ENCODE measurements around the gene SRSF1.
A peak's percentile ranks its signal among the peaks of the same experiment; 100 is the strongest.

SRSF1 gene

DNA sequence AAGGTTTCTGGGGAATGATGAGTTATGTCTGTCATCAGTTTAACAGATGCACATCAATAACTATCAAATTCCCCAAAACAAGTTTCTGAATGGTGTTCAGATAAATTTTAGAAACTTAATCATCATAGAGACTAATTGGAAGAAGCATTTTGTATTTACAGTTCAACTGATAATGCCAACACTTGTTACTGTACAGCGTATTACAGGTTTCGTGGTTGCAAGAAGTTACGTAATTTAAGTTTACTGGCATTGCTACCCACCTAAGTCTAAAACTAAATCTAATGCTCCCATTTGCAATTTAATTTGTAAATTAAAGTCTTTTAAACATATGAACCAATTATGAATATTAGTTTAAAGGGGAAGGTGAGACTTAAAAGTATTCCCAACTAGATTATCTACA lies 3.0 kb downstream of the SRSF1 start:
- Mint-ChIP-seq H3K27me3 (ENCODE audit: low read depth) (no peaks in the 10 kb centered on the region), H3K36me3 (ENCODE audit: low read depth) (peaks cover 68% of the 10 kb centered on the region), H3K4me1 (ENCODE audit: low read depth) (peaks cover 47% of the 10 kb centered on the region), H3K4me3 (peak overlapping the region; percentile 93), H3K9me3 (no peaks in the 10 kb centered on the region), H3K27ac (no peak overlapping the region)
- DNase-seq (ENCODE audit: low spot score), result no peak

DNA sequence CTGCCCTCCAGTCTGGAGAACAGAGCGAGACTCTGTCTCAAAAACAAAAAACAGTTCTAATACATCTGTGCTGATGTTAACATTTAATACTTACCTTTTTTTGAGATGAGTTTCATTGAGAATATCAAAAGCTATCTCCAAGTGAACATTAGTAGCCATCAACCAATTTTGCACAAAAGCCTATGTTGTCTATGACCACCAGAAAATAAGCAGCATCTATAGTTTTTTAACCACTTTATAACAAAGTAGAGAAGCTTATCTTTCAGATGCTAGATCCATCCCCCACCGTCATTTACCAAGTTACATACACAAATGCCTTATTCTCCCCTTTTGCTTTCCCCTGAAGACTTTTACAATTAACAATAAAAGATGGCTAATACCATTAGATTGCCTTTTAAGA lies 4.1 kb downstream of the SRSF1 start:
- no peaks in the 10 kb centered on the region for H3K27me3 Mint-ChIP-seq (ENCODE audit: low read depth)
- peak overlapping the region; percentile 21 for H3K4me3 Mint-ChIP-seq
- peaks cover 51% of the 10 kb centered on the region for H3K4me1 Mint-ChIP-seq (ENCODE audit: low read depth)
- peaks cover 74% of the 10 kb centered on the region for H3K36me3 Mint-ChIP-seq (ENCODE audit: low read depth)
- DNase-seq (ENCODE audit: low spot score), result no peak
- H3K27ac Mint-ChIP-seq, result no peak overlapping the region
- no peaks in the 10 kb centered on the region for H3K9me3 Mint-ChIP-seq

DNA sequence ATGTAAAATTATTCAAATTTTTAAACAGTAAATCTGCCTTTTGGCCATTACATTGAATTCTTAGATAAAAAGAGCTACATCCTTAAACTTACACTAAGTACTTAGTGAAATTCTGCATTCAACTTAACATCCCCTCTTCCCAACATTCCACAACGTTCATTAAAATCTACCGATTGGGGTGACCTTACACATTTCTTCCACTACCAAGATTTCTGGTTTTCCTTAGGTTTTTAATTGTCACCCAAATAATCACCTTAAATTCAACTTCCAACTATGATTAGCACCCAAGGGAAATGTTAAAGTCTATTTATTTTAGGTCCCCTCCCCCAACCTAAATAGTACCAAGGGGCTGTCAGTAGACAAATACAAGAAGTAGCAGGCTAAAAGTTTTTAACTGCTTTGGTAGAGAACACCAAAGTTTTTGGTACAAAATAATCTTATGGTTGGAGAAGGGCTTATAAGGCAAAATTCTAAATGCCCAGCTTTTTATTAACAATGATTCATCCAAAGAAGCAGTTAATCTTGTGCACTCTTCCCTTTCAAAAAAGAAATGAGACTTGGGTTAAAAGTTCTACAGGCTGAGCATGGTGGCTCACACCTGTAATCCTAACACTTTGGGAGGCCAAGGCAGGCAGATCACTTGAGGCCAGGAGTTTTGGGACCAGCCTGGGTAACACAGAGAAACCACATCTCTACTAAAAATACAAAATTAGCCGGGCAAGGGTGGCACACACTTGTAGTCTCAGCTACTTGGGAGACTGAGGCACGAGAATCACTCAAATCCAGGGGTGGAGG lies 4.7 kb downstream of the SRSF1 start:
- Mint-ChIP-seq H3K4me1 (ENCODE audit: low read depth) (peaks cover 53% of the 10 kb centered on the region), H3K36me3 (ENCODE audit: low read depth) (peaks cover 78% of the 10 kb centered on the region), H3K27ac (no peak overlapping the region), H3K4me3 (peak overlapping the region; percentile 46), H3K27me3 (ENCODE audit: low read depth) (no peaks in the 10 kb centered on the region), H3K9me3 (no peaks in the 10 kb centered on the region)
- no peak for DNase-seq (ENCODE audit: low spot score)

DNA sequence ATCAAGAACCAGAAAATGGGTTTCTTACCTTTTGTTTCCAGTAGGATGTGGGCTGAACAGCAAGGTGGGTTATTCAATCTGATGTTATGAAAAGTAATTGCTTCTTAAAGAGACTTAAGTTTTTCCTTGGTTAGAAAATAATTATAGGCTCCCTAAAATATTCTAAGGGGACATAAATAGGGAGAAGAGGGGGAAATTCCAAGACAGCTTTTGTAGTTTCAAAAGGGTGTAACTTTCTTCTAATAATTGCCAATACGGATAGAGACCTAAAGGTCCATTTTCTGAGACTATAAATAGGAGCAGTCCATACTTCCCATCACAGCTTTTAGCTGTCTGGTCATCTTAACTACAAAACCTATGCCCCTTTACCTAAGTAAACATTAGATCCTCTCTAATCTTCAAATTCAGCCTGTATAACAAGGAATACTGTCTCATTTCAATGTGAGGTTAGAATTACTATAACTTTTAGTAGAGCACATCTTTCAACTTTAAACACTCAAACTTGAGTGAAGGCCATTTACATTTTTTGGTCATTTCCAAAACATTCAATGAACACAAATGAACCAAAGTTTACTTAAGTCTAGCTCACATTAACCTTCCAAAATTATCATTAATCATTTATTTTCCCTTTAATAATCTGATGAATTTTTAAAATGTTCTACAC lies 5.5 kb downstream of the SRSF1 start:
- H3K36me3 Mint-ChIP-seq (ENCODE audit: low read depth), result peaks cover 80% of the 10 kb centered on the region
- H3K27me3 Mint-ChIP-seq (ENCODE audit: low read depth), result no peaks in the 10 kb centered on the region
- H3K4me3 Mint-ChIP-seq, result no peak overlapping the region
- H3K9me3 Mint-ChIP-seq, result no peaks in the 10 kb centered on the region
- no peak overlapping the region for H3K27ac Mint-ChIP-seq
- no peak for DNase-seq (ENCODE audit: low spot score)
- peaks cover 56% of the 10 kb centered on the region for H3K4me1 Mint-ChIP-seq (ENCODE audit: low read depth)

DNA sequence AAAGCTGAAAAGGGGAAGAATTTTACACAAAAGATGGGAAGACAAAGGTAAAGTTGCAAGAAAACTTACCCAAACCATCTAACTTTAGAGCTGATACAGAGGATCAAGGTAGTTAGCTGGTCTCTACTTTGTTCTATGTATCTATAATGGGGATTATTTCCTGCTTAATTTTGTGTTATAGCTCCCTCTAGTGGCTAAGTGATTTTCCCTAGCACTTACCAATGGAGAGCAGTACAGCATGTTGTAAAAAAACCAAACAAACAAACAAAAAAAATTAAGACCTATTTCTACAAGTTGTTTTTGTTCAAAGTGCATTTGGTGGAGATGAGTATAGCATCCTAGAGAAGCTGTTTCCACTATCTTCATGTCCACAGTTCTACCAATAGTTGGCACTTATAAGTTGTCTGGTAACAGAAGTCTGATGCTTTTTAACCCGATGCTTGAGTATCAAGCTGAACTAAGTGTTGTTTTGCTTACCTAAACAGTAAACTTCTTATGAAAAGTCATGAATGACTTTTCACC lies 7.5 kb downstream of the SRSF1 start:
- Mint-ChIP-seq H3K27ac (peak overlapping the region; percentile 47), H3K36me3 (ENCODE audit: low read depth) (peaks cover 66% of the 10 kb centered on the region), H3K27me3 (ENCODE audit: low read depth) (no peaks in the 10 kb centered on the region), H3K9me3 (no peaks in the 10 kb centered on the region), H3K4me3 (no peak overlapping the region), H3K4me1 (ENCODE audit: low read depth) (peaks cover 49% of the 10 kb centered on the region)
- no peak for DNase-seq (ENCODE audit: low spot score)

DNA sequence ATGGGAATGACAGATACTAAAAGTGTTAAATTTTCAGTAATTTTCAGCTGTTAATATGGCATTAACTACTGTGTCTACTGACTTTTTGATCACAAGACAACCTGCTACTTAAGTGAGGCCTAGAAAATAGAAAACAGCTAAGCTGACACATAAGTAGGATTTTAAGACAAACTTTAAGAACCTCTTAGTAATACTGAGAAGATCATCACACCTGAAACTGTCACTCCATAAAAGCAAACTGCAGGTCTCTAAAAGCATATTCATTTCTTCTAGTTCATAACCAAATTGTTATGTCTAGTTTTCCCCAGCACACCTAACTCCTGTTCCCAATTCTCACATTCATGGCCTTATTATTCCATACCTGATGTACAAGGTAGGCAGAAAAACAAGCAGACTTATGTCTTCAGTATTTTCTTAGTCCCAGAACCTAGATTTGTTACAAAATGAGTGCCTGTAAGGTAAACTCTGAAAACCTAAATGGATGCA lies 8.0 kb downstream of the SRSF1 start:
- Mint-ChIP-seq H3K9me3 (no peaks in the 10 kb centered on the region), H3K4me3 (no peak overlapping the region), H3K27me3 (ENCODE audit: low read depth) (no peaks in the 10 kb centered on the region), H3K27ac (peak overlapping the region; percentile 47), H3K36me3 (ENCODE audit: low read depth) (peaks cover 64% of the 10 kb centered on the region), H3K4me1 (ENCODE audit: low read depth) (peaks cover 50% of the 10 kb centered on the region)
- DNase-seq (ENCODE audit: low spot score), result no peak

DNA sequence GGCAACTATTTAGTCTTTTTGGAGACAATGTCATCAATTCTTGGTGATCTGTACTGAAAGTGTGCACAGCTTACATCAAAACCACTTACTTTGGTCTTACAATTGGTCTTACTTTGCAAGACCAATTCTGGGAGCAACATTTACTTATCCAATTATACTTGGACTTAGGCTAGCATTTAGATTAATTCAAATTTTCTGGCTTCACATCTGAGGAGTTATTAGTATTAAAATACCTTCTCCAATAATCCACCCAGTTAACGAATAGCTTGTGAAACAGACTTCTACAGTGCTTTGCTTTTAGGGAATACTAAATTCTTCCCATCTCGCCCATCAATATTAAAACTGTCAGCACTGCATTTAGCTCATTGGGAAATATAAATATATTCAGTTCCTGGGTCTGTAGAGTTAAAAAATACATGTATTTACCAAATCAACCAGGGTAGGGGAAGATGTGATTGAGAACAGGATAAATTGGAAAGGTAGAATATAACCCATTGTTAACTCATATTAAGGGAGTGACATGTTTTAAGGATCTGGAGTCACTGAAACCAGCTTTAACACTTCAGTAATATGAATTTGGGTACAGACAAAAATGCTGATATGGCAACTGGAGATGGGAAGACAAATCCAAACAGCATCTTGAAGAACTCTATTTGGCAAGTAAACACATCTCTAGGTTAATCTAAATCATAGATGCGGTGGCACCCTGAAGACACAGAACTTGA lies 9.8 kb downstream of the SRSF1 start:
- H3K4me1 Mint-ChIP-seq (ENCODE audit: low read depth), result peaks cover 44% of the 10 kb centered on the region
- no peaks in the 10 kb centered on the region for H3K27me3 Mint-ChIP-seq (ENCODE audit: low read depth)
- DNase-seq (ENCODE audit: low spot score), result no peak
- H3K4me3 Mint-ChIP-seq, result no peak overlapping the region
- H3K36me3 Mint-ChIP-seq (ENCODE audit: low read depth), result peaks cover 50% of the 10 kb centered on the region
- H3K9me3 Mint-ChIP-seq, result no peaks in the 10 kb centered on the region
- H3K27ac Mint-ChIP-seq, result no peak overlapping the region

DNA sequence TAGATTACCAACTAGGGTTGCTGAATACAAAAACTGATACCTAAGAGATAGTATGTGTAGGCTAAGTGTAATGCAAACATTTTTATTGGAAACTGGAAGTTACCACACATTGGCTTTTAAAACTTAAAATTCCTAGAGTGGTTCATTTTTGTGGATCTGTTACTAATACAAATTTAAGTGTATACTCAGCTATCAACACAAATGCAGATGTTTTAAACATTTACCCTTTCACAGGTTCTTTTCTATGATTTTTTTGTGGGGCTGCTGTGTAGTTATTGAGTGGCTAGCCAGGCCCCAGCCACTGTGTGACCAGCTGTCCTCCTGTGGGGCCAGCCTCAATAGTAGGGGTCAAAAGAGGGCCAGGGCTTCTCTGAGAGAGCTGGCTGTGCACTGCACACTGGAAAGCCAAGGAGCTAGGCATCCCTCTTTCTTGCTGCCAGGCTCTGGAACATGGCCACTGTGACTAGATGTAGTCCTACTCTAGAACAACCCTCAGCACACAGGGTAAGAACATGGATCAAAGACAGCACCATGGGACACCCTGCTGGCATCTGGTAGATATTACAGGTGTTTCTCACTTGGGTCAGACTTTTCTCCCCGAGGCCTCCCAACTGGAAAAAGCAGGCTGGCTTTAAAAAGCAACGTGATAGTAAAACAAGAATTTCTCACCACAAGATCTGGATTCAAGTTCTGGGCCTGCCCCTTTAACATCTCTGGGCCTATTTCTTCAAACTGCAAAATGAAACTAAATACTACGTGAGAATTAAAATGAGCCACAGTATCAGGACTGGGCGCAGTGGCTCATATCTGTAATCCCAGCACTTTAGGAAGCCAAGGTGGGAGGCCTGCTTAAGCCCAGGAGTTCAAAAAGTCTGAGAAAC lies 11.7 kb downstream of the SRSF1 start:
- no peaks in the 10 kb centered on the region for H3K9me3 Mint-ChIP-seq
- DNase-seq (ENCODE audit: low spot score), result peak; percentile 37
- H3K27me3 Mint-ChIP-seq (ENCODE audit: low read depth), result no peaks in the 10 kb centered on the region
- H3K4me3 Mint-ChIP-seq, result peak overlapping the region; percentile 19
- peaks cover 44% of the 10 kb centered on the region for H3K4me1 Mint-ChIP-seq (ENCODE audit: low read depth)
- H3K27ac Mint-ChIP-seq, result peak overlapping the region; percentile 27
- H3K36me3 Mint-ChIP-seq (ENCODE audit: low read depth), result peaks cover 44% of the 10 kb centered on the region

DNA sequence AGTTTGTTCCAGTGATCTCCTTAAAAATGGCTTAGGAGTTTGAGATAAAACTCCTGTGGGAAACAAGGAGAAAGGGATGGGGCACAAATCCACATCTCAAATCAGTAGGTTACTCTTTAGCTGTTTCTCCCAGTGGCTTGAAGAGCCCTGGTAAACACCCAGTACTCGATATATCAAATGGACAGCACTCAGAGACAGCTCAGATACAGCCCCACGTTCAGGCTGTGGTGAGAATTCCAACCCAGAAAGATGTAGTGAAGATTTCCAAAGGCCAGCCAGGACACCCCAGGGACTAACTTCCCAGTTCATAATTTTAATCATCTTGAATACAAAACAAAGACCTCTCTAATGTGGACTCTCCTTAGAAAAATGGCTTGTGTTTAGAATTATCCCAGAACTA lies 12.6 kb downstream of the SRSF1 start:
- DNase-seq (ENCODE audit: low spot score), result no peak
- H3K4me1 Mint-ChIP-seq (ENCODE audit: low read depth), result peaks cover 46% of the 10 kb centered on the region
- no peak overlapping the region for H3K4me3 Mint-ChIP-seq

DNA sequence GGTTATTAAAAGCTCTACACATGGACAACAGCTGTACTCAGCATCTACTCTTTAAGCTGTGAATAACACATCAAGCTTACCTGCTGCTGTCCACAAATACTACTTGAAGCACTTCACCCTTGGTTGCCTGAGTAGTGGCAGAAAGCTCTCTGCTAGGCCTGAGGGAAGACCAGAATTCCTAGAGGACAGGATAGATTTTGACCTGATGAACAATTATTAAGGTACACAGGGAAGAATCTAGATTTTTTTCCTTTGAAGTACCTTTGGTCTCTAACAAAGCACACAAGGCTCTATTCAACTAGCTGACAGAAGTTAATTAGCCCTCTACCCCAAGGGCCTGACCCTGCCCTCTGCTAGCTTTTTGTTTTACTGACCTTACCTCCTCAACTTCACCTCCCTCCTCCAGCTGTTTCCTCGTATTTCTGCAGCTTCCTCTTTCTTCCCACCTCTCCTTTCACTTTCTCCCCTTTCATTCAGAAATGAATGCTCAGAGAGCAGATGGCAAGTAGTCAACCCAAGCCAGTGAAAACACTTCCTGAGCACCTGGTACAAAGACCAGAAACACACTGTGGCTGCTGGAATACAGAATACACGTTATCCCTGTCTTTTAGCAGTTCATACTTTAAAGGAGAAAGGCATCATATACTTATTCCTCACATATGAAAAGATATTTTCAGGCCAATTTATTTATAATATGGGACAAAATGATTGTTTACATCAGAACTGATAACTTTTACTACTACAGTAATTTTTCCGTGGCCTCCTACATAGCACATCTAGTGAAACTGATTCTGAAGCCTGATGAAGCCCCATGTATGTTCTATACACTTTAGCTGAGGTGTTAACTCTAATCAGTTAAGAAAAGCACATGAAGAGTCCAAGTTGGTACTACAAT lies 13.3 kb downstream of the SRSF1 start:
- no peak for DNase-seq (ENCODE audit: low spot score)
- Mint-ChIP-seq H3K9me3 (no peaks in the 10 kb centered on the region), H3K27ac (peak overlapping the region; percentile 62), H3K36me3 (ENCODE audit: low read depth) (peaks cover 41% of the 10 kb centered on the region), H3K4me1 (ENCODE audit: low read depth) (peaks cover 49% of the 10 kb centered on the region), H3K27me3 (ENCODE audit: low read depth) (no peaks in the 10 kb centered on the region), H3K4me3 (no peak overlapping the region)

More for the DNA sequence above, 12.6 kb downstream of the SRSF1 start:
- Mint-ChIP-seq H3K36me3 (ENCODE audit: low read depth) (peaks cover 41% of the 10 kb centered on the region), H3K9me3 (no peaks in the 10 kb centered on the region), H3K27ac (no peak overlapping the region), H3K27me3 (ENCODE audit: low read depth) (no peaks in the 10 kb centered on the region)

DNA sequence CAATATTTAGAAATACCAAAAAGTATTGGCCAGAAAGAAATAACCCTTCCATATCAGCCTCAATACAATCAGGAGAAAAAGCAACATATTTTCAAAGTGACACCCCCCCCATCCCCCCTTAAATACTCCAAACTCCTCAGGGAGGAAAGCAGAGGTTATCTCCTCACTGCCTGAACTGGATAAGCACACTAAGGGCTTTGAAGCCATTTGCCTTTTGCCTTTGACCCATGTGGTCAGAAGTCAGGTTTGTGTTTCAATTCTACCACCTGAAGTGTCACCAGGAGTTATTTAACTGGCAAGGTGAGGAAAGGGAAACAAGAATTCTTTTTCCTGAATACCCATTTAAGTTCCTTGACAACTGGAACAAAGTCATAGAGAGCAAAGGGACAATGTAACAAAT lies 15.5 kb downstream of the SRSF1 start:
- Mint-ChIP-seq H3K4me1 (ENCODE audit: low read depth) (peaks cover 44% of the 10 kb centered on the region), H3K36me3 (ENCODE audit: low read depth) (peaks cover 30% of the 10 kb centered on the region), H3K4me3 (no peak overlapping the region), H3K9me3 (no peaks in the 10 kb centered on the region), H3K27me3 (ENCODE audit: low read depth) (no peaks in the 10 kb centered on the region), H3K27ac (no peak overlapping the region)
- no peak for DNase-seq (ENCODE audit: low spot score)

DNA sequence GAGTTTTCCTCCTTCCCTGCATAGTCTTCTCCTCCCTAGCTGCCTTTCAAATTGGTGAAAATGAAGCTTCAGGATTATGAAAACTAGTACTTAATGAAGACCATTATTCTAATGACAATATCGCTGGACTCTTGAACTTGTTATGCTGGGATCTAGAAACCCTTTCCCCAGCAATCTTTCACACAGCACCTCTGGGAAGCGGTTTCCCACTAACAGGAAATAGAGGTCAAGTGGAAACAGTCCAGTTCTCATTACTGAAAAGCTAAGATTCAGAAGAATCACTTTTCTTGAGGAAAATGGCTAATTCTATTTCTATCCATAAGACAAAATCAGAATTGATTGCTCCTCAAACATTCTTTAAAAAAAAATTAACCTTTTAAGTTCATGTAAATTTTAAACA lies 17.0 kb downstream of the SRSF1 start:
- Mint-ChIP-seq H3K9me3 (no peaks in the 10 kb centered on the region), H3K27me3 (ENCODE audit: low read depth) (no peaks in the 10 kb centered on the region), H3K27ac (peak overlapping the region; percentile 60), H3K36me3 (ENCODE audit: low read depth) (peaks cover 28% of the 10 kb centered on the region), H3K4me1 (ENCODE audit: low read depth) (peaks cover 49% of the 10 kb centered on the region), H3K4me3 (peak overlapping the region; percentile 95)
- no peak for DNase-seq (ENCODE audit: low spot score)
